Liver (tissue), 9 donors: ENCODE data around the gene ULBP1. TPM values are rescaled to one million over a fixed set of nuclear protein-coding genes. Genes with fewer than 3 reads are reported as not detected.

Experiments used
- DNase-seq: peaks from one replicate; pipeline ENCODE4 v3.0.0-alpha.2; 2017; ENCODE audit warnings: low spot score
- H3K27ac ChIP-seq, 2 donors: one replicate each; pipeline ENCODE4 v1.7.0; 2013; ENCODE audit warnings: inconsistent platforms in 2 of 2, low read length in 2 of 2, control low read depth in 1 of 2, low read depth in 1 of 2, mild to moderate bottlenecking in 1 of 2
- H3K27me3 ChIP-seq, 4 donors: one replicate each; pipeline versions ENCODE4 v1.6.1 to v1.7.0; 2013; ENCODE audit warnings: low read length in 3 of 4, inconsistent platforms in 1 of 4, mild to moderate bottlenecking in 1 of 4, moderate library complexity in 1 of 4; ENCODE audit not compliant: control insufficient read depth in 4 of 4, insufficient read depth in 4 of 4
- H3K36me3 ChIP-seq, 4 donors: one replicate each; pipeline versions ENCODE4 v1.6.1 to v1.7.0; 2013; ENCODE audit warnings: low read length in 3 of 4, mild to moderate bottlenecking in 3 of 4, low read depth in 1 of 4, moderate library complexity in 1 of 4; ENCODE audit not compliant: control insufficient read depth in 4 of 4, insufficient read depth in 3 of 4
- H3K4me1 ChIP-seq, 4 donors: one replicate each; pipeline versions ENCODE4 v1.6.1 to v1.7.0; 2013; ENCODE audit warnings: low read length in 3 of 4, mild to moderate bottlenecking in 3 of 4, moderate library complexity in 1 of 4; ENCODE audit not compliant: control insufficient read depth in 4 of 4, insufficient read depth in 4 of 4
- H3K4me3 ChIP-seq, 3 donors: one replicate each; pipeline versions ENCODE4 v1.6.1 to v1.7.0; 2013; ENCODE audit warnings: low read length in 3 of 3, control low read depth in 1 of 3, low read depth in 1 of 3, mild to moderate bottlenecking in 1 of 3
- H3K9ac ChIP-seq, 2 donors: one replicate each; pipeline ENCODE4 v1.7.0; 2013; ENCODE audit warnings: low read length in 2 of 2, mild to moderate bottlenecking in 2 of 2, moderate library complexity in 2 of 2, control low read depth in 1 of 2, low read depth in 1 of 2
- H3K9me3 ChIP-seq, 4 donors: one replicate each; pipeline versions ENCODE4 v1.6.1 to v1.7.0; 2013; ENCODE audit warnings: low read length in 3 of 4; ENCODE audit not compliant: control insufficient read depth in 4 of 4
- ATF3 ChIP-seq: IDR thresholded peaks from 2 replicates; pipeline ENCODE4 v1.6.1; 2016; ENCODE audit warnings: antibody characterized with exemption
- CTCF ChIP-seq: fragments of 150-350 bp; IDR thresholded peaks from 2 replicates; pipeline ENCODE4 v1.5.1; 2017; ENCODE audit warnings: improper control_type of control experiment, low read depth, low read length; ENCODE audit not compliant: missing input control
- EGR1 ChIP-seq, 2 donors: IDR thresholded peaks; 2 replicates each; pipeline ENCODE4 v1.6.1; 2016 to 2018; ENCODE audit warnings: antibody characterized with exemption in 2 of 2, low read depth in 2 of 2
- FOXA2 ChIP-seq: IDR thresholded peaks from 2 replicates; pipeline ENCODE4 v1.6.1; 2016; ENCODE audit warnings: antibody characterized with exemption
- GABPA ChIP-seq, 2 donors: IDR thresholded peaks in 1 of 2; conservative IDR thresholded peaks in 1 of 2; 2 replicates each; pipeline ENCODE4 v1.6.1; 2016; ENCODE audit warnings: antibody characterized with exemption in 2 of 2, mild to moderate bottlenecking in 1 of 2, moderate library complexity in 1 of 2
- HNF4G ChIP-seq: IDR thresholded peaks from 2 replicates; pipeline ENCODE4 v1.6.1; 2016; ENCODE audit warnings: antibody characterized with exemption
- JUND ChIP-seq, 2 donors: IDR thresholded peaks; 2 replicates each; pipeline ENCODE4 v1.6.1; 2016; ENCODE audit warnings: antibody characterized with exemption in 2 of 2
- MAX ChIP-seq: IDR thresholded peaks from 2 replicates; pipeline ENCODE4 v1.6.1; 2016; ENCODE audit warnings: antibody characterized with exemption
- NR2F2 ChIP-seq: IDR thresholded peaks from 2 replicates; pipeline ENCODE4 v1.6.1; 2016; ENCODE audit warnings: antibody characterized with exemption
- RAD21 ChIP-seq, 2 donors: IDR thresholded peaks; 2 replicates each; pipeline ENCODE4 v1.6.1; 2016; ENCODE audit warnings: antibody characterized with exemption in 2 of 2, mild to moderate bottlenecking in 2 of 2
- REST ChIP-seq: IDR thresholded peaks from 2 replicates; pipeline ENCODE4 v1.6.1; 2016; ENCODE audit warnings: antibody characterized with exemption, mild to moderate bottlenecking
- RXRA ChIP-seq, 2 donors: IDR thresholded peaks; 2 replicates each; pipeline ENCODE4 v1.6.1; 2017 to 2018; ENCODE audit warnings: antibody characterized with exemption in 2 of 2, mild to moderate bottlenecking in 1 of 2
- SP1 ChIP-seq: IDR thresholded peaks from 2 replicates; pipeline ENCODE4 v1.6.1; 2018; ENCODE audit warnings: antibody characterized with exemption, mild to moderate bottlenecking
- TAF1 ChIP-seq: conservative IDR thresholded peaks from 2 replicates; pipeline ENCODE4 v1.6.1; 2016; ENCODE audit warnings: antibody characterized with exemption, mild to moderate bottlenecking
- YY1 ChIP-seq: IDR thresholded peaks from 2 replicates; pipeline ENCODE4 v1.6.1; 2016; ENCODE audit warnings: antibody characterized with exemption, mild to moderate bottlenecking
- ZBTB33 ChIP-seq: IDR thresholded peaks from 2 replicates; pipeline ENCODE4 v1.6.1; 2016; ENCODE audit warnings: antibody characterized with exemption
- WGBS: extraction: QIAGEN DNeasy Blood & Tissue Kit; methylation state at CpG from one replicate; pipeline ENCODE4 v1.1.7; 2013; 5-methylcytosine and 5-hydroxymethylcytosine counted together
- polyA plus RNA-seq, 2 donors: library from polyadenylated mRNA; stranded (reverse) in 1 of 2; unstranded in 1 of 2; fragments of 200-250 nt in 1 of 2; fragments of >200 nt in 1 of 2; fragmentation: Nextera tagmentation in 1 of 2; extraction: Ambion mirVana in 1 of 2; gene quantifications; one replicate each; pipeline versions ENCODE4 v1.2.1 to v1.2.3, GENCODE V29; 2013 to 2015
- total RNA-seq, 2 donors: library from RNA; depleted of rRNA; stranded (reverse); fragments of >200 nt; gene quantifications; one replicate each; pipeline ENCODE4 v1.2.3, GENCODE V29; 2014
- donor health status: healthy.
- donor health status: healthy.
- donor health status: healthy.
- donor health status: healthy.
- donor health status: healthy.

Gene ULBP1
- total and polyA plus RNA-seq, 4 donors, result under 0.01 to 0.05 (median 0.03) TPM; not detected in 1

- Histone ChIP-seq H3K4me3 (no peak overlapping the region), H3K4me1 (no peaks in the 10 kb centered on the region), H3K9ac (no peak overlapping the region), H3K27me3 (peaks cover 0 to 6% (median 2%) of the 10 kb centered on the region in 4 donors), H3K9me3 (no peaks in the 10 kb centered on the region), H3K36me3 (no peaks in the 10 kb centered on the region), H3K27ac (no peak overlapping the region)
- TF ChIP-seq REST (no peak), HNF4G (no peak), SP1 (no peak), NR2F2 (no peak), RXRA (IDR thresholded peaks at IDR 0.05) (no peak), MAX (no peak), CTCF (no peak), FOXA2 (no peak), ZBTB33 (no peak), EGR1 (IDR thresholded peaks at IDR 0.05; ENCODE audit: low read depth in 2 of 2) (no peak), JUND (IDR thresholded peaks at IDR 0.05) (no peak), YY1 (no peak), TAF1 (no peak), ATF3 (no peak), GABPA (IDR thresholded peaks at IDR 0.05 in 1 of 2, conservative IDR thresholded peaks at IDR 0.05 in 1 of 2) (no peak)
- no peak for DNase-seq
Measured at GRCh38 chr6:149975400-149975799, 11.7 kb downstream of the ULBP1 start.

GRCh38 chr6:149977221-149977620 lies 13.5 kb downstream of the ULBP1 start:
- H3K4me3 ChIP-seq, result no peak overlapping the region
- peaks cover 0 to 6% (median 2%) of the 10 kb centered on the region in 4 donors for H3K27me3 ChIP-seq
- no peaks in the 10 kb centered on the region for H3K9me3 ChIP-seq
- H3K9ac ChIP-seq, result no peak overlapping the region
- no peak overlapping the region for H3K27ac ChIP-seq
- WGBS, result 82% methylated on average over 4 of the region's 4 CpGs
- DNase-seq, result no peak
- H3K36me3 ChIP-seq, result no peaks in the 10 kb centered on the region
- no peak for TF ChIP-seq TAF1
- TF ChIP-seq NR2F2, result no peak
- no peak for TF ChIP-seq SP1
- TF ChIP-seq HNF4G, result no peak
- no peak for TF ChIP-seq MAX
- no peak for TF ChIP-seq CTCF
- TF ChIP-seq JUND (IDR thresholded peaks at IDR 0.05), result no peak
- no peak for TF ChIP-seq FOXA2
- no peak for TF ChIP-seq GABPA (IDR thresholded peaks at IDR 0.05 in 1 of 2, conservative IDR thresholded peaks at IDR 0.05 in 1 of 2)
- no peak for TF ChIP-seq RAD21 (IDR thresholded peaks at IDR 0.05)
- no peak for TF ChIP-seq YY1
- no peak for TF ChIP-seq ATF3
- H3K4me1 ChIP-seq, result no peaks in the 10 kb centered on the region
